Stomach (tissue), 4 donors: ENCODE data around the gene ARHGAP15.

Experiments
- CTCF ChIP-seq, 7 experiments: fragments of 450-650 bp in 4 of 7; fragments of 200-600 bp in 3 of 7; sonication (generic) in 3 of 7; IDR thresholded peaks; one replicate each; pipeline ENCODE4 v1.5.1; 2016 to 2019; ENCODE audit warnings: antibody characterized with exemption in 7 of 7, control low read depth in 2 of 7, mild to moderate bottlenecking in 1 of 7
- POLR2A ChIP-seq, 4 donors: fragments of 450-650 bp; IDR thresholded peaks; one replicate each; pipeline ENCODE4 v1.6.1; 2016; ENCODE audit warnings: antibody characterized with exemption in 4 of 4, control low read depth in 2 of 4, mild to moderate bottlenecking in 1 of 4, moderate library complexity in 1 of 4

GRCh38 chr2:143398781-143399180 is 269.6 kb downstream of the ARHGAP15 start:
- TF ChIP-seq POLR2A (IDR thresholded peaks at IDR 0.05) (no peak), CTCF (IDR thresholded peaks at IDR 0.05) (no peak)
